Cardiac atrium fibroblast (primary cell): Measurements from ENCODE around the gene FAM53B. TPM values are rescaled to one million over a fixed set of nuclear protein-coding genes. Genes with fewer than 3 reads are reported as not detected.

ENCODE experiments used
- total RNA-seq: library from RNA; depleted of rRNA; stranded (reverse); fragments of >200 nt; gene quantifications from 2 replicates; pipeline ENCODE4 v1.2.3, GENCODE V29; 2015

FAM53B gene
- 7.4 and 10.5 TPM in 2 replicates for total RNA-seq

GRCh38 chr10:124744102-124745050 lies at the start of gene FAM53B:
Gene FAM53B (minus strand): TSS chr10:124744378. CDS start chr10:124706713, 37,665 bp downstream.

GRCh38 chr10:124791547-124792348 lies 47.6 kb upstream of the FAM53B start, which contains the start of gene EEF1AKMT2:
Gene EEF1AKMT2 (minus strand): TSS chr10:124791887. CDS start chr10:124791833, 54 bp downstream.

Other genes with a start within 250 kb of the FAM53B start
- gene EEF1AKMT2, start 47.5 kb upstream of the FAM53B start, total RNA-seq, result 14.6 and 16.4 TPM in 2 replicates
- 9.7 and 11.6 TPM in 2 replicates for gene ABRAXAS2, start 57.4 kb upstream of the FAM53B start, total RNA-seq
- 17.5 and 17.7 TPM in 2 replicates for gene ZRANB1, start 197.7 kb upstream of the FAM53B start, total RNA-seq